Aorta (tissue), 5 donors: ENCODE data around the gene ZBTB38. TPM values are rescaled to one million over a fixed set of nuclear protein-coding genes. Genes with fewer than 3 reads are reported as not detected.
A peak's percentile ranks its signal among the peaks of the same experiment; 100 is the strongest.

Experiments
- ATAC-seq: fragments of 200-7000 bp; cut with Tn5 transposase; one replicate; pipeline ENCODE4 v1.9.1; 2022; ENCODE audit warnings: moderate library complexity; ENCODE audit not compliant: low FRiP score
- DNase-seq, 2 donors: peaks; one replicate each; pipeline ENCODE4 v3.0.0-alpha.2; 2020
- H3K27ac ChIP-seq, 2 donors: one replicate each; pipeline ENCODE4 v1.5.1; 2013; ENCODE audit warnings: low read length in 2 of 2, mild to moderate bottlenecking in 2 of 2, moderate library complexity in 2 of 2, control low read depth in 1 of 2, inconsistent platforms in 1 of 2, low read depth in 1 of 2
- H3K27me3 ChIP-seq, 2 donors: one replicate each; pipeline ENCODE4 v1.6.1; 2013; ENCODE audit warnings: control low read depth in 1 of 2, low read length in 1 of 2, mild to moderate bottlenecking in 1 of 2, moderate library complexity in 1 of 2; ENCODE audit not compliant: insufficient read depth in 2 of 2, control insufficient read depth in 1 of 2
- H3K36me3 ChIP-seq, 2 donors: one replicate each; pipeline ENCODE4 v1.6.1; 2013; ENCODE audit warnings: control low read depth in 1 of 2, low read length in 1 of 2, mild to moderate bottlenecking in 1 of 2; ENCODE audit not compliant: insufficient read depth in 2 of 2, control insufficient read depth in 1 of 2
- H3K4me1 ChIP-seq, 2 donors: one replicate each; pipeline ENCODE4 v1.6.1; 2013; ENCODE audit warnings: low read length in 2 of 2, control low read depth in 1 of 2, mild to moderate bottlenecking in 1 of 2, moderate library complexity in 1 of 2; ENCODE audit not compliant: insufficient read depth in 2 of 2, control insufficient read depth in 1 of 2
- H3K4me3 ChIP-seq, 2 donors: one replicate each; pipeline ENCODE4 v1.5.1; 2013; ENCODE audit warnings: low read length in 2 of 2, control low read depth in 1 of 2, mild to moderate bottlenecking in 1 of 2
- H3K9me3 ChIP-seq: one replicate; pipeline ENCODE4 v1.6.1; 2013; ENCODE audit warnings: mild to moderate bottlenecking, low read length; ENCODE audit not compliant: control insufficient read depth
- WGBS, 2 donors: extraction: QIAGEN DNeasy Blood & Tissue Kit; methylation state at CpG; one replicate each; pipeline ENCODE4 v1.1.7; 2013; 5-methylcytosine and 5-hydroxymethylcytosine counted together
- intact Hi-C, 2 donors: fragments of 100-400 bp; cut with DNase I; formaldehyde crosslinking; loops; one replicate each; pipeline versions ENCODE4 v1.14.2 to v1.15.0; 2022
- polyA plus RNA-seq, 2 donors: library from polyadenylated mRNA; stranded (reverse); fragments of 200-250 nt; gene quantifications; one replicate each; pipeline ENCODE4 v1.2.3, GENCODE V29; 2013
- total RNA-seq, 2 donors: library from RNA; stranded (reverse); fragmentation: NEBNext Ultra II Directional; extraction: Animal tissue kit (Norgen Biotek cat#: 25700); gene quantifications; one replicate each; pipeline ENCODE4 v1.2.1, GENCODE V29; 2021
- donor health status: healthy with polysubstance abuse.
- donor health status: Bipolar disorder and iron deficiency.
- donor health status: DM: no; HTN: no; CAD: no.
- donor health status: DM: no; HTN: no; CAD: no.
- donor health status: DM: yes; HTN: yes; CAD: no.

Gene ZBTB38
- total and polyA plus RNA-seq, 4 donors = 21.2 to 139 (median 83.8) TPM

GRCh38 chr3:141391298-141391990 lies 23.1 kb downstream of the ZBTB38 start:
- Histone ChIP-seq H3K4me1 (peaks cover 0 to 2% of the 10 kb centered on the region in 2 donors), H3K4me3 (no peak overlapping the region), H3K27me3 (no peaks in the 10 kb centered on the region), H3K9me3 (no peaks in the 10 kb centered on the region), H3K36me3 (no peaks in the 10 kb centered on the region), H3K27ac (no peak overlapping the region)
- intact Hi-C loops = no loop called here
- WGBS, 2 donors = 75 to 83% methylated on average over 4 of the region's 4 CpGs
- ATAC-seq = no peak
- DNase-seq = no peak

- no peak overlapping the region for H3K4me3 ChIP-seq
- ATAC-seq (no peak), DNase-seq (no peak)
- no peaks in the 10 kb centered on the region for H3K27me3 ChIP-seq
- no peaks in the 10 kb centered on the region for H3K36me3 ChIP-seq
- H3K4me1 ChIP-seq = peaks cover 0 to 2% of the 10 kb centered on the region in 2 donors
- H3K9me3 ChIP-seq = no peaks in the 10 kb centered on the region
- 15 to 21% methylated on average over 4 of the region's 4 CpGs for WGBS, 2 donors
- H3K27ac ChIP-seq = peak overlapping the region in 1 of 2 donors; percentile 3
- intact Hi-C loops = no loop called here
Observed at GRCh38 chr3:141391991-141392316, 23.6 kb downstream of the ZBTB38 start.

GRCh38 chr3:141392416-141392815 lies 24.1 kb downstream of the ZBTB38 start:
- no peaks in the 10 kb centered on the region for H3K36me3 ChIP-seq
- ATAC-seq (no peak), DNase-seq (no peak)
- peaks cover 0 to 2% of the 10 kb centered on the region in 2 donors for H3K4me1 ChIP-seq
- intact Hi-C loops = no loop called here
- H3K27me3 ChIP-seq = no peaks in the 10 kb centered on the region
- no peak overlapping the region for H3K4me3 ChIP-seq
- H3K27ac ChIP-seq = peak overlapping the region in 1 of 2 donors; percentile 3
- WGBS, 2 donors = 89% methylated on average over 5 of the region's 5 CpGs
- H3K9me3 ChIP-seq = no peaks in the 10 kb centered on the region

DNA sequence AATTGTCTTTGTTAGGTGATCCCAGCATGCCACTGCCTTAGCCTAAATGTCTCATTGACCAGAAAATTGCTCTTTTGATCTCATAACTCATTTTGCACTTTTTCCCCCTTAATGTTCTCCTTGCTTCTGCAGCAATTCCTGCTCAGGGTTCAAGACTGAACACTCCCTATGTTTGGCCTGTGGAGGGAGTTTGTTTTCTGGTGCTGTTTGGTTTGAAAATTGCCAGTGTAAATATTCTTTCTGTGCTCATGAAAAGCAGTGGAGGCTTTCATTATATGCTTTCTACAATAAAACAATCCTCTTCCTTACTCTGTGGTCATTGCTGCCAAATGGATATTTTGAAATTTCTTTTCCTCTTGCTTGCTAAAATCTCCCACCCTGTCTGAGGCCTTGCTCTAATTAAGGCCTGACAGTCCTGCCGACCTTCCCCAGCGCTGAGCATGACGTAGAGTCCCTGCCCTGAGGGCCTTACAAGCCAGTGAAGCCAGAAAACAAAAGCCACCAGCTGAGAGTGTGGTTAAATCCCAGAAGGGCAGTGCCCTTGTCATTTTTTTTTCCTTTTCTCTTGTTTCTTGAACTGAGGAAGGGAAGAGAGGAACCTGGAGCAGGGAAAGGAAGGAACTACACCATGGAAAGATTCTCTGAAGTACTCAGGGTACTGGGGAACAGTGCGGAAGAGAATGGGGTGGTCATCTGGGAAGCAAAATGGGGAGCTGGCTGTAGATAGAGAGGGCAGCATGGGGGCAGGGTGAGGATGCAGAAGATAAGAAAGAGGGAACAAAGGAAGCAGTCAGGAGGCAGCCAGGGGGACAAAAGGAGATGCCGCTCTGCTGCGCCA lies 24.8 kb downstream of the ZBTB38 start:
- no peak overlapping the region for H3K4me3 ChIP-seq
- ATAC-seq (peak; percentile 79), DNase-seq (no peak)
- WGBS, 2 donors = 57 to 67% methylated on average over 6 of the region's 6 CpGs
- no peaks in the 10 kb centered on the region for H3K36me3 ChIP-seq
- H3K4me1 ChIP-seq = peaks cover 0 to 2% of the 10 kb centered on the region in 2 donors
- intact Hi-C loops = no loop called here
- no peaks in the 10 kb centered on the region for H3K27me3 ChIP-seq
- H3K27ac ChIP-seq = no peak overlapping the region
- H3K9me3 ChIP-seq = no peaks in the 10 kb centered on the region

DNA sequence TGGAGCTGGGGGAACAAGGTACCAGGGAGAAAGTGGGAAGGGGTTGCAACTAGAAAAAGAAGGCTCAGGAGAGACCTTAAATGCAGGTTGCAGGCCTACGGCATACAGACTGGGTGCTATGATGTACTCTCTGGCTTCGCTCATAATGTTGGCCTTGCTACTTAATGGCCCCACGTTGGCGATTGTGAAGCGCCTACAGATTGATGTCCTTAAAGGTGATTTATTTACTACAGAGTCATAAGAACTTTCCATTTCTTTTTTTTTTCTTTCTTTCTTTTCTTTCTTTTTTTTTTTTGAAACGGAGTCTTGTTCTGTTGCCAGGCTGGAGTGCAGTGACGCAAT lies 25.4 kb downstream of the ZBTB38 start:
- Histone ChIP-seq H3K27me3 (no peaks in the 10 kb centered on the region), H3K36me3 (no peaks in the 10 kb centered on the region), H3K27ac (no peak overlapping the region), H3K4me3 (no peak overlapping the region), H3K9me3 (no peaks in the 10 kb centered on the region), H3K4me1 (peaks cover 0 to 2% of the 10 kb centered on the region in 2 donors)
- DNase-seq = no peak
- intact Hi-C loops = no loop called here
- no peak for ATAC-seq
- 92 to 93% methylated on average over 7 of the region's 7 CpGs for WGBS, 2 donors

GRCh38 chr3:141394560-141394959 lies 26.3 kb downstream of the ZBTB38 start:
- H3K36me3 ChIP-seq = no peaks in the 10 kb centered on the region
- no peak overlapping the region for H3K4me3 ChIP-seq
- no peak overlapping the region for H3K27ac ChIP-seq
- WGBS, 2 donors = 90 to 92% methylated on average over 3 of the region's 3 CpGs
- DNase-seq (no peak), ATAC-seq (no peak)
- no peaks in the 10 kb centered on the region for H3K9me3 ChIP-seq
- H3K4me1 ChIP-seq = peaks cover 0 to 6% of the 10 kb centered on the region in 2 donors
- intact Hi-C loops = no loop called here
- H3K27me3 ChIP-seq = no peaks in the 10 kb centered on the region

DNA sequence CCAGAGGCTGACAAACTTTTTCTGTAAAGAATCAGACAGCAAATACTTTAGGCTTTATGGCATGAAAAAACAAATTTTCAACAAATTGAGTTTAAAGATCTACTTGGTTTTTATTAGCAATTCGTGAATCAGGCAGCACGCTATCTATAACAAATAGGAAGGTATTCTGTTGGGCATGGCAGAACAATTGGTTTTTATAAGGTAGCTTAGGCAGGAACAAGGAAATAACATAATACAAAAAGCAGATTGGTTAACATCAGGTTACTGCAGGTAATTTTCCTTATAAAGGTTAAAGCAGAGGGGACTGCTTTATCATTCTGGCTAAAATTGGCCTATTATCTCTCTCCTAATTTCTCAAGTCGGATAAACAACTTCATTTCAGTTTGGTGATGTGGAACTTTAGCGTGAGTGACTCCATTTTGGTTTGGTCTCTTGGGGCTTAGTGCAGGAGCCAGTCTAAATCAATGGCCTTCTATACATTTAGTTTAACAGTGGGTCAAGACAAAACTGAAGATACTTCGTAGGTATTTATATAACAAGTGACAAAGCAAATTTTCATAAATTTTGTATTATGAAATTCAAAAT lies 26.8 kb downstream of the ZBTB38 start:
- no peak overlapping the region for H3K4me3 ChIP-seq
- no peaks in the 10 kb centered on the region for H3K36me3 ChIP-seq
- no peak for DNase-seq
- no peaks in the 10 kb centered on the region for H3K9me3 ChIP-seq
- peaks cover 0 to 6% of the 10 kb centered on the region in 2 donors for H3K4me1 ChIP-seq
- WGBS, 2 donors = 96 to 97% methylated on average over 5 of the region's 5 CpGs
- ATAC-seq = no peak
- no peak overlapping the region for H3K27ac ChIP-seq
- intact Hi-C loops = no loop called here
- no peaks in the 10 kb centered on the region for H3K27me3 ChIP-seq

DNA sequence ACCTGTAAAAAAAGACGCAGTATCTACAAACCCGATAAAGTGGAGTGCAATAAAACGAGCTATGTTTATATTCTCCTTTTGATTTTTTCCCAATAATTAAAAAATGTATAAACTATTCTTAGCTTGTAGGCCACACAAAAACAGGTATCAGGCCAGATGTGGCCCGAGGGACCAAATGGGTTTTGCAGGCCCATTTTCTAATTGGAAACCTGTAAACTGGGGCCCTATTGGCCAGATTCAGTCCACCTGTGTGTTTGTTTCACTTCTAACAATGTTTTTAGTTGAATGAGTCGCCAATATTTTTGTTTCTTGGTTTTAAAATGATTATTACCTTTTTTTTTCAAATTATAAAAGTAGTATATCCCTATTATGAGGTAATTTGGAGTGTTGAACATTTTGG lies 29.7 kb downstream of the ZBTB38 start:
- H3K27ac ChIP-seq = no peak overlapping the region
- no peak for DNase-seq
- H3K4me1 ChIP-seq = peaks cover 0 to 6% of the 10 kb centered on the region in 2 donors
- no peaks in the 10 kb centered on the region for H3K9me3 ChIP-seq
- intact Hi-C loops = no loop called here
- no peak overlapping the region for H3K4me3 ChIP-seq
- no peaks in the 10 kb centered on the region for H3K27me3 ChIP-seq
- WGBS, 2 donors = 98% methylated on average over 5 of the region's 5 CpGs
- no peak for ATAC-seq
- no peaks in the 10 kb centered on the region for H3K36me3 ChIP-seq
